ENCODE results near the gene RAB40C. TPM values are rescaled to one million over a fixed set of nuclear protein-coding genes. Genes with fewer than 3 reads are reported as not detected.

Gene RAB40C
- total RNA-seq, 1 experiment from 2014 or later = 19.1 TPM

DNA sequence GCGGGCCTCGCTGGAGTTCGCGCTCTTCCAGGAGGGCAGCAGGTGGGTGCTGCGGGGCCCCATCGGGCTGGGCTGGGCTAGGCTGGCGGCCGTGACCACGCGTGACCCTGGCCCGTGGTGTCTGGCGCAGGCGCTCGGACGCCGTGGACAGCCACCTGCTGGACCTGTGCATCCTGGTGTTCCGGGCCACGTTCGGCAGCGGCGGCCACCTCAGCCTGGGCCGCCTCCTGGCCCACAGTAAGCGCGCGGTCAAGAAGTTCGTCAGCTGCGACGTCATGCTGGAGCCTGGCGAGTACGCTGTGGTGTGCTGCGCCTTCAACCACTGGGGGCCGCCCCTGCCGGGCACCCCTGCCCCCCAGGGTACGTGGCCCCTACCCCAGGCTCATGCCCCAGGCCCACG lies 37.7 kb upstream of the RAB40C start:
- no peak for DNase-seq
- Mint-ChIP-seq H3K27ac (ENCODE audit: unreplicated experiment) (no peak overlapping the region), H3K36me3 (ENCODE audit: insufficient read depth, unreplicated experiment) (no peaks in the 10 kb centered on the region), H3K4me3 (ENCODE audit: unreplicated experiment) (no peak overlapping the region), H3K9me3 (ENCODE audit: unreplicated experiment) (no peaks in the 10 kb centered on the region), H3K4me1 (ENCODE audit: low read depth, unreplicated experiment) (no peaks in the 10 kb centered on the region), H3K27me3 (ENCODE audit: insufficient read depth, unreplicated experiment) (no peaks in the 10 kb centered on the region)
- Histone ChIP-seq H3K4me1 (no peaks in the 10 kb centered on the region), H3K36me3 (ENCODE audit: control insufficient read depth, insufficient read depth, low read length) (peaks cover 2% of the 10 kb centered on the region), H3K4me3 (ENCODE audit: low read depth, low read length) (no peak overlapping the region), H3K9me3 (no peaks in the 10 kb centered on the region), H3K27me3 (replicated peaks; ENCODE audit: control insufficient read depth, insufficient read depth, low read length) (no peaks in the 10 kb centered on the region)
- intact Hi-C loops (cut with micrococcal nuclease; ENCODE audit: unreplicated experiment) = no loop called here
- no TSS peak for BruUV-seq (replicated peaks)
- TF ChIP-seq, protein P1, sequence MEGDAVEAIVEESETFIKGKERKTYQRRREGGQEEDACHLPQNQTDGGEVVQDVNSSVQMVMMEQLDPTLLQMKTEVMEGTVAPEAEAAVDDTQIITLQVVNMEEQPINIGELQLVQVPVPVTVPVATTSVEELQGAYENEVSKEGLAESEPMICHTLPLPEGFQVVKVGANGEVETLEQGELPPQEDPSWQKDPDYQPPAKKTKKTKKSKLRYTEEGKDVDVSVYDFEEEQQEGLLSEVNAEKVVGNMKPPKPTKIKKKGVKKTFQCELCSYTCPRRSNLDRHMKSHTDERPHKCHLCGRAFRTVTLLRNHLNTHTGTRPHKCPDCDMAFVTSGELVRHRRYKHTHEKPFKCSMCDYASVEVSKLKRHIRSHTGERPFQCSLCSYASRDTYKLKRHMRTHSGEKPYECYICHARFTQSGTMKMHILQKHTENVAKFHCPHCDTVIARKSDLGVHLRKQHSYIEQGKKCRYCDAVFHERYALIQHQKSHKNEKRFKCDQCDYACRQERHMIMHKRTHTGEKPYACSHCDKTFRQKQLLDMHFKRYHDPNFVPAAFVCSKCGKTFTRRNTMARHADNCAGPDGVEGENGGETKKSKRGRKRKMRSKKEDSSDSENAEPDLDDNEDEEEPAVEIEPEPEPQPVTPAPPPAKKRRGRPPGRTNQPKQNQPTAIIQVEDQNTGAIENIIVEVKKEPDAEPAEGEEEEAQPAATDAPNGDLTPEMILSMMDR (IDR thresholded peaks at IDR 0.05; ENCODE audit: insufficient read depth in 1 of 2, low read depth in 1 of 2, low read length in 1 of 2, severe bottlenecking in 1 of 2, unreplicated experiment in 1 of 2) = no peak
- POLR2A ChIA-PET = no interaction called here
- CTCF ChIA-PET = no interaction called here

DNA sequence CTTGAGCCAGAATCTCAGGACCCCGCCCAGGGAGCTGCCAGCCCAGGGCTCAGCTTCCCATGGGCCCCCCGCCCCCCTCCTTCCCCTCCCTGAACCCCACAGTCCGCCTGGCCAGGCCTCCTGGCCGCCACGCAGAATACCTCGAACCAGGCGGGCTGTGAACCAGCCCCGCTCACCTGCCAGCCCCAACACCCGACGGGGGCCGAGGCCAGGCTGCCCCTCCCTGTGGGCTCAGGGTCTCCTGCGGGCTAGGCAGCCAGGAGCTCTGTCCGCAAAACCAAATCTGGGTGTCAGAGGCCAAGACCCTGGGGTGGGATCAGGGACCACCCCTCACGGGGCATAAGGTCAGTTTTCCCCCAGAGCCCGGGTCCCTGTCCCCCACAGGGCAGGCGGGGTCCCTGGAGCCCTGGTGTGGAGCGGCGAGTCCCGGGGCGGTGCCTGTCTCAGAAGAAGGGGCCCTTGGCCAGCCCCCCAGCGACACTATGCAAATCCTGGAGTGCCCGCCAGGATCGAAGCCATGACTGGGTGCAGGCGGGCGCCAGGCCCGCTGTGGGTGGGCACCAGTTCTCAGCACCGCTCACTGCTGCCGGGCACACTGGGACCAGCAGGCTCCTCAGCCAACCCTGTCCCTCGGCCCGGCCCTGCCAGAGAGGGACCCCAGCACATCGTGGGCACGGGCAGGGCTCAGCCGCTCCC lies 36.1 kb upstream of the RAB40C start:
- Mint-ChIP-seq H3K9me3 (ENCODE audit: unreplicated experiment) (no peaks in the 10 kb centered on the region), H3K27me3 (ENCODE audit: insufficient read depth, unreplicated experiment) (no peaks in the 10 kb centered on the region), H3K4me1 (ENCODE audit: low read depth, unreplicated experiment) (no peaks in the 10 kb centered on the region), H3K27ac (ENCODE audit: unreplicated experiment) (no peak overlapping the region), H3K4me3 (ENCODE audit: unreplicated experiment) (no peak overlapping the region), H3K36me3 (ENCODE audit: insufficient read depth, unreplicated experiment) (no peaks in the 10 kb centered on the region)
- Histone ChIP-seq H3K36me3 (ENCODE audit: control insufficient read depth, insufficient read depth, low read length) (no peaks in the 10 kb centered on the region; the same call in none of the 2 replicates), H3K4me1 (no peaks in the 10 kb centered on the region), H3K4me3 (ENCODE audit: low read depth, low read length) (no peak overlapping the region), H3K9me3 (no peaks in the 10 kb centered on the region), H3K27me3 (replicated peaks; ENCODE audit: control insufficient read depth, insufficient read depth, low read length) (no peaks in the 10 kb centered on the region)
- POLR2A ChIA-PET = no interaction called here
- DNase-seq = no peak
- intact Hi-C loops (cut with micrococcal nuclease; ENCODE audit: unreplicated experiment) = no loop called here
- CTCF ChIA-PET = no interaction called here
- TF ChIP-seq, protein P1 (IDR thresholded peaks at IDR 0.05; ENCODE audit: insufficient read depth in 1 of 2, low read depth in 1 of 2, low read length in 1 of 2, severe bottlenecking in 1 of 2, unreplicated experiment in 1 of 2) = no peak
- no TSS peak for BruUV-seq (replicated peaks)

DNA sequence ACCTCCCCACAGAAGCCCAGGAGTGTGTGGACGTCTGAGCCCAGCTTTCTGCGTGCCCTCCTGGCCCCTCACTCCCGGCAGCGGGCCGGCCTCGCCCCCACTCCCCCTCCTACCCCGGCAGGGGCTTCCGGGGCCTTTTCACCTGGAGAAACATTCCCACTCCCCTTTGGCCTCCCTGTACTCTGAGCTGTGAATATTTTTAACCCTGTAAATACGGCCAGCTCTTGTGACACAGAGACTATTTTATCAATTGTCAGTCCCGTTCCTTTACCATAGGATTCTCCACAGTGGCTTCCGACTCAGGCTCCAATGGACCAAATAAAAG lies 35.6 kb upstream of the RAB40C start:
- Mint-ChIP-seq H3K4me3 (ENCODE audit: unreplicated experiment) (no peak overlapping the region), H3K9me3 (ENCODE audit: unreplicated experiment) (no peaks in the 10 kb centered on the region), H3K27me3 (ENCODE audit: insufficient read depth, unreplicated experiment) (no peaks in the 10 kb centered on the region), H3K4me1 (ENCODE audit: low read depth, unreplicated experiment) (no peaks in the 10 kb centered on the region), H3K36me3 (ENCODE audit: insufficient read depth, unreplicated experiment) (no peaks in the 10 kb centered on the region), H3K27ac (ENCODE audit: unreplicated experiment) (no peak overlapping the region)
- no peak for DNase-seq
- intact Hi-C loops (cut with micrococcal nuclease; ENCODE audit: unreplicated experiment) = no loop called here
- Histone ChIP-seq H3K36me3 (ENCODE audit: control insufficient read depth, insufficient read depth, low read length) (no peaks in the 10 kb centered on the region; the same call in none of the 2 replicates), H3K4me3 (ENCODE audit: low read depth, low read length) (no peak overlapping the region), H3K27me3 (replicated peaks; ENCODE audit: control insufficient read depth, insufficient read depth, low read length) (no peaks in the 10 kb centered on the region), H3K9me3 (no peaks in the 10 kb centered on the region), H3K4me1 (no peaks in the 10 kb centered on the region)
- no TSS peak for BruUV-seq (replicated peaks)
- ChIA-PET POLR2A (no interaction called here), CTCF (no interaction called here)
- TF ChIP-seq, protein P1 (IDR thresholded peaks at IDR 0.05; ENCODE audit: insufficient read depth in 1 of 2, low read depth in 1 of 2, low read length in 1 of 2, severe bottlenecking in 1 of 2, unreplicated experiment in 1 of 2) = no peak

Data from Caco-2 (cell line).